Measurements from ENCODE around the gene PLCL1.

PLCL1 gene

DNA sequence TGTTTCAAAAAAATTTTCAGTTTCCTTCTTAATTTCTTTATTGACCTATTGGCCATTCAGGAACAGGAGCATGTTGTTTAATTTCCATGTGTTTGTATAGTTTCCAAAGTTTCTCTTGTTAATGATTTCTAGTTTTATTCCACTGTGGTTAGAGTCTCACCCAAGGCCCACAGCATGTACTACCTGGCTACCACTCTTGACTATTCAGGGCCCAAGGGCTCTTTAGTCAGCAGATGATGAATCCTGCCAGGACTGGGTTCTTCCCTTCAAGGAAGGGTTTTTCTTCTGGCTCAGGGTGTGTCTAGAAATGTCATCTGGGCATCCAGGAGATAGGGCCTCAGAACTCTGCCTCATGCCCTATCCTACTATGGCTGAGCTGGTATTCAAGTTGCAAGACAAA is 161.4 kb downstream of the PLCL1 start:
- H3K4me3 Mint-ChIP-seq = no peak overlapping the region
- no peaks in the 10 kb centered on the region for H3K27me3 Mint-ChIP-seq
- H3K9me3 Mint-ChIP-seq = peaks cover 37% of the 10 kb centered on the region
- intact Hi-C loops (cut with micrococcal nuclease) = no loop called here
- H3K27ac Mint-ChIP-seq = no peak overlapping the region
- no peaks in the 10 kb centered on the region for H3K36me3 Mint-ChIP-seq (ENCODE audit: low read depth)
- H3K4me1 Mint-ChIP-seq (ENCODE audit: low read depth) = no peaks in the 10 kb centered on the region

DNA sequence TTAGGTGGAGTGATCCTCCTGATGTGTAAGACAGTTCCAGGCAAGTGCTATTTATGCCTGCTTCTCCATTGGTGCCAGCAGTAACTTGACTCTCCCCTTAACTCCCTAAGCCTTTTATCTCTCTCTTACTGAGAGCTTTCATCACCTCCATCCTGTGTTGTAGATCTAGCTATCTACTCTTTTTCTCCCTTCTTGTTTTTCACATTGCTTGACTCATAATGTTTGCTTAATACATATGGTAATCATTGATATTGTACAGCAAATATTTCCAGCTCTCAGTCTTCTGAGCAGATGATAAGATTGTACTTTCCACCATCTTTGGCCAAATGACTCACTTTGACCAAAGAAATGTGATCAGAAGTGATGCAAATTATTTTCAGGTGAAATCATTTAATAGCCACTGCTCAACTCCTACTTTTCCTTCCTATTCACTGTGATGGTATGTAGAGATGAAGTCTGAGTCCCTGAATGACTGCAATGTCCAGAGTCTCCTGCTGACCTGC is 165.0 kb downstream of the PLCL1 start:
- H3K9me3 Mint-ChIP-seq = peaks cover 19% of the 10 kb centered on the region
- peaks cover 5% of the 10 kb centered on the region for H3K4me1 Mint-ChIP-seq (ENCODE audit: low read depth)
- no peak overlapping the region for H3K27ac Mint-ChIP-seq
- intact Hi-C loops (cut with micrococcal nuclease) = no loop called here
- no peaks in the 10 kb centered on the region for H3K27me3 Mint-ChIP-seq
- no peak overlapping the region for H3K4me3 Mint-ChIP-seq
- no peaks in the 10 kb centered on the region for H3K36me3 Mint-ChIP-seq (ENCODE audit: low read depth)

DNA sequence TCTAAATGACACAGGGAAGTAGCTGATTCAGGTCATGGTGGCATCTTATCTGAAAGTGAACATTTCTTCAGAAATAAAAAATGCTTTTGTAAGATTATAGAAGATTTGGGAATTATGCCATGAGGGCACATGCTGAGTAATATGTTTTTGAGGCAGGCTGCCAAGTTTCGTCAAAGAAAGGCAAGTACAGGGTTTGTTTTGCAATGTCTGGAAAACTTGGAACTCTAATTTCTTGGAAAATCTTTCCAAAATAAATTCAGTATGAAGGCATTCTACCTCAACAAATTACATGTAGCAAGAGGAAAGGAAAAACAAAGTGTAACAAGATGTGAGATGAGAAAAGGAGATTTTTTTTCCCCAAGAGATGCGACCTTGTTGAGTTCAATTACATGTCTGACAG is 167.7 kb downstream of the PLCL1 start:
- intact Hi-C loops (cut with micrococcal nuclease) = no loop called here
- H3K9me3 Mint-ChIP-seq = no peaks in the 10 kb centered on the region
- H3K27me3 Mint-ChIP-seq = no peaks in the 10 kb centered on the region
- H3K36me3 Mint-ChIP-seq (ENCODE audit: low read depth) = no peaks in the 10 kb centered on the region
- H3K4me1 Mint-ChIP-seq (ENCODE audit: low read depth) = peaks cover 5% of the 10 kb centered on the region
- H3K27ac Mint-ChIP-seq = no peak overlapping the region
- H3K4me3 Mint-ChIP-seq = no peak overlapping the region

- no peaks in the 10 kb centered on the region for H3K36me3 Mint-ChIP-seq (ENCODE audit: low read depth)
- H3K27me3 Mint-ChIP-seq = no peaks in the 10 kb centered on the region
- H3K4me1 Mint-ChIP-seq (ENCODE audit: low read depth) = peaks cover 5% of the 10 kb centered on the region
- intact Hi-C loops (cut with micrococcal nuclease) = no loop called here
- H3K9me3 Mint-ChIP-seq = no peaks in the 10 kb centered on the region
- H3K27ac Mint-ChIP-seq = no peak overlapping the region
- no peak overlapping the region for H3K4me3 Mint-ChIP-seq
Measured at GRCh38 chr2:197972587-197972986, 168.2 kb downstream of the PLCL1 start.

- Mint-ChIP-seq H3K4me3 (no peak overlapping the region), H3K4me1 (ENCODE audit: low read depth) (peaks cover 5% of the 10 kb centered on the region), H3K27ac (no peak overlapping the region), H3K36me3 (ENCODE audit: low read depth) (no peaks in the 10 kb centered on the region), H3K27me3 (no peaks in the 10 kb centered on the region), H3K9me3 (no peaks in the 10 kb centered on the region)
- intact Hi-C loops (cut with micrococcal nuclease) = no loop called here
Measured at GRCh38 chr2:197973772-197974171, 169.4 kb downstream of the PLCL1 start.

DNA sequence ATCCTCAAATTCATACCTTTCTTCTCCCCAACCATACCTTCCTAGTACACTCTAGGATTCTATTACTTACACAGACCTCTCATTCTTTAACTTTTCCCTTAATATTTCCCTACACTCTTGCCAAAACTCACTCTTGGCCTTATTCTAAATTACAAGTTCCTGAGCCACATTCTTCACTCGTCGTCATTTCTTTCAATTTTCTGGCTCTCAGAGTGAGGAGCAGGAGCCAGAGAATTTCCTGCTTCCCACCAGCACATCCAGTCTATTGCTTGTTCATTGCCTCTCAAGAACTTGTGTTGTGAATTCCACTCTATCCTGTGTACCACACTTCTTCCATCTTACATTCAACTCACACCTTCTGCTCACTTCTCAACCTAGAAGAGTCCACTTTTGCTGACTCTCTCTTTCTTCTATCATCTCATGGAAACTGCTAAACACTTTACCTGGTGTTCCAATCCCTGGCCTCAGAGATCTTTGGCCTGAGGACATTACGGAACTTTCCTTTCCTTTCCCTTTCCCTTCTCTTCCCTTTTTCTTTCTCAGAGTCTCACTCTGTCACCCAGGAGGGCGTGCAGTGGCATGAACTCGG is 171.6 kb downstream of the PLCL1 start:
- intact Hi-C loops (cut with micrococcal nuclease) = no loop called here
- Mint-ChIP-seq H3K4me1 (ENCODE audit: low read depth) (peaks cover 5% of the 10 kb centered on the region), H3K36me3 (ENCODE audit: low read depth) (no peaks in the 10 kb centered on the region), H3K27me3 (no peaks in the 10 kb centered on the region), H3K4me3 (no peak overlapping the region), H3K9me3 (no peaks in the 10 kb centered on the region), H3K27ac (no peak overlapping the region)

DNA sequence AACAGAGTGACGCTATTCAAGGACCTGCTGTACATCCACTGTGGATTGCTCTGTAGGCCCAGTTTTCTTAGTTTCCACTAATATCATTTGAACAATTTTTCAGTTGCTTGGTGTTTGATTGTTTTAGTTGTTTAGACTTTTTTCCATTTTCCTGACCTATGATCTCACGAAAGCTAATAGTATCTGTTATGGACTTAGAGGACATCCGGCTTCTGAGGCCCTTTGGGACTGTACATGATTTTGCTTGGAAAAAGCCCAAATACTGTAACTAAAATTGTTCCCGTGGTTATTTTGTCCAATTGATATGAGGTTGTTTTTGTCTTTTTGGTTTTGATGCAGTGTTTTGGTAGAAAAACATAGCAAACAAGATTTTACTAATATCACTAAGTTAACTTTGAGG is 174.6 kb downstream of the PLCL1 start:
- Mint-ChIP-seq H3K4me1 (ENCODE audit: low read depth) (no peaks in the 10 kb centered on the region), H3K4me3 (no peak overlapping the region), H3K9me3 (no peaks in the 10 kb centered on the region), H3K36me3 (ENCODE audit: low read depth) (no peaks in the 10 kb centered on the region), H3K27me3 (no peaks in the 10 kb centered on the region), H3K27ac (no peak overlapping the region)
- intact Hi-C loops (cut with micrococcal nuclease) = no loop called here

GRCh38 chr2:197982565-197982964 is 178.2 kb downstream of the PLCL1 start:
- H3K9me3 Mint-ChIP-seq = no peaks in the 10 kb centered on the region
- no peaks in the 10 kb centered on the region for H3K36me3 Mint-ChIP-seq (ENCODE audit: low read depth)
- no peaks in the 10 kb centered on the region for H3K27me3 Mint-ChIP-seq
- intact Hi-C loops (cut with micrococcal nuclease) = no loop called here
- H3K4me3 Mint-ChIP-seq = no peak overlapping the region
- no peaks in the 10 kb centered on the region for H3K4me1 Mint-ChIP-seq (ENCODE audit: low read depth)
- no peak overlapping the region for H3K27ac Mint-ChIP-seq

DNA sequence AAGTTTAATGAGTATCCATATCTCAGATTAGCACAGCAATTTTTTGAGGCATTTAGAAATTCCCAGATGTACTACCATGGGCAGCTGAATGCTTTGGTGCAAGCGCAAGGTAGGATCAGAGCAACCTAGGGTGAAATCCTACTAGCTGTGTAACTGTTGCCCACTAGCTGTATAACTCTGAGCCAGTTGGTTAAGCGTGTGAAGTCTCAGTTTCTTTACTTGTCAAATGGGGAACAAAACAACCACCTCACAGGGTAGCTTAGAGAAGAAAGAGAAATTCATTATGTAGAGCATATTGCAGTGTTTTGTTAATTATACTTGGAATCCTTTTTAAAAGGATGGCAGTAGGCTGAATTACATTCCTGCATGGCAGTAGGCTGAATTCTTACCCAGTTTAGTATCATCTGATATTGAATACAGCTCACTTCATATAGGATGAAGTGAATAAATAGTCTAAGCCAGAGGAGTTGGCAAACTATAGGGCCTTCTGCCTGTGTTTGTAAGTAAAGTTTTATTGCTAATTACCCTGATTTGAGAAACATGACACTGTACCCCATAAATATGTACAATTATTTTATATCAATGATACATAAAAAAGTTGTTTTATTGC is 180.7 kb downstream of the PLCL1 start:
- no peak overlapping the region for H3K27ac Mint-ChIP-seq
- H3K27me3 Mint-ChIP-seq = no peaks in the 10 kb centered on the region
- peaks cover 3% of the 10 kb centered on the region for H3K9me3 Mint-ChIP-seq
- no peak overlapping the region for H3K4me3 Mint-ChIP-seq
- no peaks in the 10 kb centered on the region for H3K36me3 Mint-ChIP-seq (ENCODE audit: low read depth)
- intact Hi-C loops (cut with micrococcal nuclease) = no loop called here
- H3K4me1 Mint-ChIP-seq (ENCODE audit: low read depth) = no peaks in the 10 kb centered on the region

- H3K27ac Mint-ChIP-seq = no peak overlapping the region
- intact Hi-C loops (cut with micrococcal nuclease) = no loop called here
- H3K4me3 Mint-ChIP-seq = no peak overlapping the region
- H3K36me3 Mint-ChIP-seq (ENCODE audit: low read depth) = no peaks in the 10 kb centered on the region
- H3K27me3 Mint-ChIP-seq = no peaks in the 10 kb centered on the region
- H3K9me3 Mint-ChIP-seq = peaks cover 5% of the 10 kb centered on the region
- peaks cover 7% of the 10 kb centered on the region for H3K4me1 Mint-ChIP-seq (ENCODE audit: low read depth)
Measured at GRCh38 chr2:197986977-197987376, 182.6 kb downstream of the PLCL1 start.

DNA sequence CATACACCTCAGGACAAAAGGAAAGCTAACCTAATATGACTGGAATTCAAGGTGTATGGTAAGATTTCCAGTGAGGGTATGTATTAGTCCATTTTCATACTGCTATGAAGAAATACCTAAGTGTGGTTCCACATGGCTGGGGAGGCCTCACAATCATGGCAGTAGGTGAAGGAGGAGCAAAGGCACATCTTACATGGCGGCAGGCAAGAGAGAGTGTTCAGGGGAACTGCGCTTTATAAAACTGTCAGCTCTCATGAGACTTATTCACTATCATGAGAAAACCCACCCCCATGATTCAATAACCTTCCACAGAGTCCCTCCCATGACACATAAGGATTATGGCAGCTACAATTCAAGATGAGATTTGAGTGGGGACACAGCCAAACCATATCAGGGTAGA is 186.0 kb downstream of the PLCL1 start:
- Mint-ChIP-seq H3K27ac (no peak overlapping the region), H3K27me3 (no peaks in the 10 kb centered on the region), H3K4me3 (no peak overlapping the region), H3K4me1 (ENCODE audit: low read depth) (peaks cover 14% of the 10 kb centered on the region), H3K9me3 (peaks cover 5% of the 10 kb centered on the region), H3K36me3 (ENCODE audit: low read depth) (no peaks in the 10 kb centered on the region)
- intact Hi-C loops (cut with micrococcal nuclease) = no loop called here

- no peaks in the 10 kb centered on the region for H3K27me3 Mint-ChIP-seq
- H3K36me3 Mint-ChIP-seq (ENCODE audit: low read depth) = no peaks in the 10 kb centered on the region
- no peak overlapping the region for H3K4me3 Mint-ChIP-seq
- H3K4me1 Mint-ChIP-seq (ENCODE audit: low read depth) = peaks cover 23% of the 10 kb centered on the region
- intact Hi-C loops (cut with micrococcal nuclease) = no loop called here
- H3K9me3 Mint-ChIP-seq = peaks cover 5% of the 10 kb centered on the region
- H3K27ac Mint-ChIP-seq = no peak overlapping the region
Measured at GRCh38 chr2:197992482-197993133, 188.2 kb downstream of the PLCL1 start.

DNA sequence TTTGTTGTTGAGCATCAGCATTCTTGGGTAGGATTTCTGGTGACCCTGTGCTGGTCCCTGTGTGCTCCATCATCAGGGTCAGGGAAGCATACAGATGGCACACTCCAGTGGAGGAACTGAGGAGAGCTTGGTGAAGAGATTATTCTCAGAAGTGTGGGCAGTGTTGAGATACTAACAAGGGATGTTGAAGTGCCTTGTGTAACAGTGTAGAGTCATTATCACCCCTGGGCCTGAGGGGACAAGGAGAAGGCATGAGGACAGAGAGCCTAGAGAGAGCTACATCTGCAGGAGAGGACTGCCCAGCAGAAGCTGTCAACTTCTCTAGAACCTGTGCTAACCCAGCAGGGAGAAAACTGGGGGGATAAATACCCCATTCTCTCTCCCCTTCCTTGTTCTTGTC is 189.0 kb downstream of the PLCL1 start:
- Mint-ChIP-seq H3K36me3 (ENCODE audit: low read depth) (no peaks in the 10 kb centered on the region), H3K27ac (no peak overlapping the region), H3K27me3 (no peaks in the 10 kb centered on the region), H3K9me3 (peaks cover 5% of the 10 kb centered on the region), H3K4me3 (no peak overlapping the region), H3K4me1 (ENCODE audit: low read depth) (peaks cover 23% of the 10 kb centered on the region)
- intact Hi-C loops (cut with micrococcal nuclease) = no loop called here

DNA sequence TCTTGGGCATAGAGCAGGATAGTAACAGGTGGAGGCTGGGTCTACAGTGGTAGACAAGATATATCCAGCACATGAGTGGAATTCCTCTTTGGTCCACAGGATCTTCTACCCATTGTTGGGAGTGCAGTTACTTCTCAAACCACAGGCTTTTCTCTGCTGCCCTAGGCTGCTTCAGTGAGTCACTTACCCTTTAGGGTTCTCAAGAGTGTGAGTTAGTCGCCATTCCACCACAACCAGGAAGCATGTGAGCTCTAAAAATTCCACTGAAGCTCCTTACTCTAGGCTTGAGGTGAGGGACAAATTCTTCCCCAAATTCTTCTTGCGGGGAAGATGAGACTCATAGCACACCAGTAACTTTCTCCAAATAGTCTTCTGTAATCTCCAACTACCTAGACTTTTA is 189.4 kb downstream of the PLCL1 start:
- H3K9me3 Mint-ChIP-seq = peaks cover 5% of the 10 kb centered on the region
- intact Hi-C loops (cut with micrococcal nuclease) = no loop called here
- H3K27ac Mint-ChIP-seq = no peak overlapping the region
- peaks cover 23% of the 10 kb centered on the region for H3K4me1 Mint-ChIP-seq (ENCODE audit: low read depth)
- no peak overlapping the region for H3K4me3 Mint-ChIP-seq
- H3K36me3 Mint-ChIP-seq (ENCODE audit: low read depth) = no peaks in the 10 kb centered on the region
- H3K27me3 Mint-ChIP-seq = no peaks in the 10 kb centered on the region

Data from dendritic cell treated with granulocyte-macrophage colony-stimulating factor and Interleukin-4, amounts not matched to agents 40 ng/mL and 50 ng/mL, for 4 days (primary cell).